T-helper 17 cell (primary cell): ENCODE data around the gene GSTT4. TPM values are rescaled to one million over a fixed set of nuclear protein-coding genes. Genes with fewer than 3 reads are reported as not detected.
A peak's percentile ranks its signal among the peaks of the same experiment; 100 is the strongest.
"Not testable (repeated sequence)": the region's sequence is repeated elsewhere in the genome, so short reads cannot be mapped to it uniquely, and the experiment has no call there.

Experiments used
- ATAC-seq: fragments of 150-1000 bp; cut with Tn5 transposase; 2 replicates; pipeline ENCODE4 v1.10.0; 2021; ENCODE audit warnings: mild to moderate bottlenecking, moderate library complexity
- DNase-seq, 3 donors: peaks; one replicate each; pipeline versions ENCODE4 v3.0.0 to v3.0.0-alpha.2; 2020 to 2021
- H3K9me3 ChIP-seq: one replicate; pipeline ENCODE4 v1.7.0; 2013; ENCODE audit warnings: low read length, mild to moderate bottlenecking; ENCODE audit not compliant: control insufficient read depth, poor library complexity, severe bottlenecking
- H3K27ac Mint-ChIP-seq: one replicate; pipeline ENCODE4 v1.8.0; 2022; ENCODE audit warnings: mild to moderate bottlenecking, moderate library complexity, mixed read lengths
- H3K27me3 Mint-ChIP-seq: one replicate; pipeline ENCODE4 v1.8.0; 2022; ENCODE audit warnings: mixed read lengths
- H3K36me3 Mint-ChIP-seq: one replicate; pipeline ENCODE4 v1.8.0; 2022; ENCODE audit warnings: low read depth, mixed read lengths
- H3K4me1 Mint-ChIP-seq: one replicate; pipeline ENCODE4 v1.8.0; 2022; ENCODE audit warnings: mild to moderate bottlenecking, mixed read lengths
- H3K4me3 Mint-ChIP-seq: one replicate; pipeline ENCODE4 v1.8.0; 2022; ENCODE audit warnings: mild to moderate bottlenecking, moderate library complexity, mixed read lengths
- total RNA-seq, 4 donors: library from RNA in 2 of 4; stranded (reverse) in 2 of 4; gene quantifications; one replicate each; pipeline ENCODE4 v1.2.3 and lab custom pipeline; 2022 to 2026

GSTT4 gene
- total RNA-seq, 2 donors from 2014 or later: not detected

- DNase-seq: no peak
- ATAC-seq: no peak
- no peaks in the 10 kb centered on the region for H3K9me3 ChIP-seq
- Mint-ChIP-seq H3K36me3 (no peaks in the 10 kb centered on the region), H3K4me1 (peaks cover 25% of the 10 kb centered on the region), H3K4me3 (peak overlapping the region; percentile 95), H3K27ac (peak overlapping the region; percentile 78), H3K27me3 (no peaks in the 10 kb centered on the region)
These were observed 6.4 kb upstream of the GSTT4 start for GRCh38 chr22:24011735-24012068.

GRCh38 chr22:24010018-24010391 lies 4.8 kb upstream of the GSTT4 start:
- DNase-seq: no peak
- H3K27me3 Mint-ChIP-seq: no peaks in the 10 kb centered on the region
- no peaks in the 10 kb centered on the region for H3K9me3 ChIP-seq
- ATAC-seq: no peak
- peaks cover 2% of the 10 kb centered on the region for H3K36me3 Mint-ChIP-seq
- H3K27ac Mint-ChIP-seq: peak overlapping the region; percentile 78
- H3K4me1 Mint-ChIP-seq: peaks cover 27% of the 10 kb centered on the region
- H3K4me3 Mint-ChIP-seq: peak overlapping the region; percentile 19

GRCh38 chr22:24009227-24010017 lies 4.2 kb upstream of the GSTT4 start:
- DNase-seq (no peak), ATAC-seq (no peak)
- H3K9me3 ChIP-seq: no peaks in the 10 kb centered on the region
- Mint-ChIP-seq H3K4me3 (no peak overlapping the region), H3K36me3 (peaks cover 2% of the 10 kb centered on the region), H3K27ac (peak overlapping the region; percentile 78), H3K4me1 (peaks cover 23% of the 10 kb centered on the region), H3K27me3 (no peaks in the 10 kb centered on the region)

GRCh38 chr22:24008381-24009226 lies 3.4 kb upstream of the GSTT4 start:
- Mint-ChIP-seq H3K4me1 (peaks cover 17% of the 10 kb centered on the region), H3K27ac (no peak overlapping the region), H3K36me3 (peaks cover 2% of the 10 kb centered on the region), H3K4me3 (no peak overlapping the region), H3K27me3 (peaks cover 6% of the 10 kb centered on the region)
- no peak for DNase-seq
- no peaks in the 10 kb centered on the region for H3K9me3 ChIP-seq
- no peak for ATAC-seq

- Mint-ChIP-seq H3K4me1 (peaks cover 13% of the 10 kb centered on the region), H3K4me3 (no peak overlapping the region), H3K36me3 (peaks cover 2% of the 10 kb centered on the region), H3K27ac (no peak overlapping the region), H3K27me3 (peaks cover 12% of the 10 kb centered on the region)
- no peak for ATAC-seq
- no peak for DNase-seq
- H3K9me3 ChIP-seq: no peaks in the 10 kb centered on the region
These were observed 2.7 kb upstream of the GSTT4 start for GRCh38 chr22:24008022-24008283.

GRCh38 chr22:24007253-24008021 lies 2.2 kb upstream of the GSTT4 start:
- H3K27me3 Mint-ChIP-seq: peaks cover 12% of the 10 kb centered on the region
- H3K4me1 Mint-ChIP-seq: peaks cover 13% of the 10 kb centered on the region
- H3K27ac Mint-ChIP-seq: no peak overlapping the region
- ATAC-seq: no peak
- H3K9me3 ChIP-seq: no peaks in the 10 kb centered on the region
- H3K4me3 Mint-ChIP-seq: no peak overlapping the region
- DNase-seq: no peak
- H3K36me3 Mint-ChIP-seq: peaks cover 2% of the 10 kb centered on the region

GRCh38 chr22:24006914-24007214 lies 1.6 kb upstream of the GSTT4 start:
- peaks cover 16% of the 10 kb centered on the region for H3K4me1 Mint-ChIP-seq
- H3K36me3 Mint-ChIP-seq: peaks cover 2% of the 10 kb centered on the region
- no peak for ATAC-seq
- no peak for DNase-seq
- H3K27me3 Mint-ChIP-seq: peaks cover 18% of the 10 kb centered on the region
- H3K27ac Mint-ChIP-seq: no peak overlapping the region
- H3K9me3 ChIP-seq: no peaks in the 10 kb centered on the region
- H3K4me3 Mint-ChIP-seq: no peak overlapping the region

GRCh38 chr22:24006207-24006913 lies 1.1 kb upstream of the GSTT4 start:
- DNase-seq (no peak), ATAC-seq (no peak)
- peaks cover 23% of the 10 kb centered on the region for H3K27me3 Mint-ChIP-seq
- H3K36me3 Mint-ChIP-seq: peaks cover 2% of the 10 kb centered on the region
- peaks cover 14% of the 10 kb centered on the region for H3K4me1 Mint-ChIP-seq
- no peak overlapping the region for H3K27ac Mint-ChIP-seq
- no peak overlapping the region for H3K4me3 Mint-ChIP-seq
- no peaks in the 10 kb centered on the region for H3K9me3 ChIP-seq

GRCh38 chr22:24003887-24004286 lies 1.4 kb downstream of the GSTT4 start:
- Mint-ChIP-seq H3K36me3 (peaks cover 2% of the 10 kb centered on the region), H3K27me3 (peaks cover 31% of the 10 kb centered on the region), H3K27ac (no peak overlapping the region), H3K4me1 (peaks cover 6% of the 10 kb centered on the region), H3K4me3 (no peak overlapping the region)
- DNase-seq: no peak
- no peaks in the 10 kb centered on the region for H3K9me3 ChIP-seq
- ATAC-seq: no peak

- Mint-ChIP-seq H3K4me3 (no peak overlapping the region), H3K27ac (no peak overlapping the region), H3K4me1 (peaks cover 7% of the 10 kb centered on the region), H3K27me3 (peaks cover 31% of the 10 kb centered on the region), H3K36me3 (peaks cover 2% of the 10 kb centered on the region)
- DNase-seq (no peak), ATAC-seq (no peak)
- H3K9me3 ChIP-seq: no peaks in the 10 kb centered on the region
These were observed 2.4 kb downstream of the GSTT4 start for GRCh38 chr22:24002851-24003250.

GRCh38 chr22:24002272-24002671 lies 3.0 kb downstream of the GSTT4 start:
- Mint-ChIP-seq H3K4me1 (peaks cover 11% of the 10 kb centered on the region), H3K27me3 (peaks cover 31% of the 10 kb centered on the region), H3K36me3 (peaks cover 2% of the 10 kb centered on the region), H3K4me3 (no peak overlapping the region), H3K27ac (no peak overlapping the region)
- ATAC-seq: no peak
- H3K9me3 ChIP-seq: no peaks in the 10 kb centered on the region
- DNase-seq: no peak

- Mint-ChIP-seq H3K4me3 (no peak overlapping the region), H3K4me1 (peaks cover 13% of the 10 kb centered on the region), H3K27ac (no peak overlapping the region), H3K27me3 (peaks cover 31% of the 10 kb centered on the region), H3K36me3 (peaks cover 2% of the 10 kb centered on the region)
- no peaks in the 10 kb centered on the region for H3K9me3 ChIP-seq
- no peak for DNase-seq
- ATAC-seq: no peak
These were observed 3.9 kb downstream of the GSTT4 start for GRCh38 chr22:24001314-24001713.

GRCh38 chr22:23999779-24000178 lies 5.5 kb downstream of the GSTT4 start:
- H3K9me3 ChIP-seq, H3K4me3 Mint-ChIP-seq, DNase-seq, ATAC-seq, H3K36me3 Mint-ChIP-seq: not testable (repeated sequence)
- H3K27me3 Mint-ChIP-seq: peaks cover 31% of the 10 kb centered on the region
- peaks cover 14% of the 10 kb centered on the region for H3K4me1 Mint-ChIP-seq
- H3K27ac Mint-ChIP-seq: peak overlapping the region; percentile 34
